ENCODE measurements around the gene GPLD1. TPM values are rescaled to one million over a fixed set of nuclear protein-coding genes. Genes with fewer than 3 reads are reported as not detected.
"Not testable (repeated sequence)": the region's sequence is repeated elsewhere in the genome, so short reads cannot be mapped to it uniquely, and the experiment has no call there.

Gene GPLD1
- total RNA-seq, 4 donors from 2014 or later = 3.8 to 5.3 (median 4.1) TPM

DNA sequence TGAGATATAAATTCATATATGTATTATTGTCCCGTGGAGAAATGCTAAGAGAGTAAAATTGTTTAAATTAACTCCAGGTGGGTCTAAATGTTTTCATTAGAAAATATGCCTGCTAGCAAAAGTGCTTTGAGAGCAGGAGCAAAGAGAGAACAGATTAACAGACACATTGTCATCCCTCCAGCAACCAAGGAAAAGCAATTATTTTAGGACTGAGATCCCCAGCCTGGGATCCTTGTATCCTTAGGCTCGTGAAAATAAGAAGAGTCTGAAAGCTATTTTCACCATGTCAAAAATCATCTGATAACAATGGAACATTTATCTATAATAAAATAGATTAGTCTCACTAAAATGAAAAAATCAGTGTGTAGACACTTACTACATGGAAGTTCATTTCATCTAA lies 98.2 kb downstream of the GPLD1 start:
- H3K36me3 ChIP-seq = no peaks in the 10 kb centered on the region
- H3K9me3 ChIP-seq = no peaks in the 10 kb centered on the region
- no peaks in the 10 kb centered on the region for H3K4me1 ChIP-seq
- H3K4me3 ChIP-seq = no peak overlapping the region
- DNase-seq (ENCODE audit: extremely low spot score) = no peak
- peaks cover 0 to 13% (median 0%) of the 10 kb centered on the region in 4 donors for H3K27me3 ChIP-seq
- WGBS = 29% methylated on average over 2 of the region's 2 CpGs
- intact Hi-C loops (cut with DNase I) = no loop called here
- H3K27ac ChIP-seq (replicated peaks in 1 of 4) = no peak overlapping the region
- no peak for TF ChIP-seq POLR2AphosphoS5 (IDR thresholded peaks at IDR 0.05)
- no peak for TF ChIP-seq EP300 (IDR thresholded peaks at IDR 0.05)
- no peak for TF ChIP-seq CTCF (IDR thresholded peaks at IDR 0.05)

GRCh38 chr6:24387818-24388217 lies 101.6 kb downstream of the GPLD1 start:
- H3K27me3 ChIP-seq = no peaks in the 10 kb centered on the region
- no peaks in the 10 kb centered on the region for H3K36me3 ChIP-seq
- WGBS = 92% methylated on average over 1 of the region's 1 CpG
- TF ChIP-seq CTCF (IDR thresholded peaks at IDR 0.05) (no peak), EP300 (IDR thresholded peaks at IDR 0.05) (no peak), POLR2AphosphoS5 (IDR thresholded peaks at IDR 0.05) (no peak), POLR2A (IDR thresholded peaks at IDR 0.05; ENCODE audit: low read depth) (no peak)
- H3K4me3 ChIP-seq = no peak overlapping the region
- intact Hi-C loops (cut with DNase I) = loop anchor here (2.0 kb wide), 1 partner anchor 105 kb away; no protein-coding TSS in a partner anchor
- H3K9me3 ChIP-seq = no peaks in the 10 kb centered on the region
- no peak overlapping the region for H3K27ac ChIP-seq (replicated peaks in 1 of 4)
- no peak for DNase-seq (ENCODE audit: extremely low spot score)
- H3K4me1 ChIP-seq = no peaks in the 10 kb centered on the region

DNA sequence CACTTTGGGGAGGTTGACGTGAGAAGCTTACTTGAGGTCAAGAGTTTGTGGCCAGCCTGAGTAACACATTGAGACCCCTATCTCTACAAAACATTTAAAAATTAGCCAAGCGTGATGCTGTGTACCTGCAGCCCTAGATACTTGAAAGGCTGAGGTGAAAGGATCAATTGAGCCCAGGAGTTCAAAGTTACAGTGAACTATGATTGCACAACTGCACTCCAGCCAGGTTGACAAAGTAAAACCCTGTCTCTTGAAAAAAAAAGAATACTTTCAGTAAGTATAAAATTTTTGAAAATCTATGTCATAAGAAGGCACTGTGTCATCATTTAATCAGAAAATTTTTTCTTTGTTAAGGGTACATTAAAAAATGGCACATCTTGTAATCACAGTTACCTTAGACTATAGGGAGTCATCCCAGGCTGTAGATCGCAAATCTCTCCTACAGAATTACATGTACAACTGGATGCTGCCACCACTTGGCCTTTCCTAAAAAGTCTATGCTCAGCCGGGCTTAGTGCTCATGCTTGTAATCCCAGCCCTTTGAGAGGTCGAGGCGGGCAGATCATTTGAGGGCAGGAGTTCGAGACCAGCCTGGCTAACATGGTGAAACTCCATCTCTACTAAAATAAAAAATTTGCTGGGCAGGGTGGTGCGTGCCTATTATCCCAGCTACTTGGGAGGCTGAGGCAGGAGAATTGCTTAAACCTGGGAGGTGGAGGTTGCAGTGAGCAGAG lies 103.7 kb downstream of the GPLD1 start:
- H3K36me3 ChIP-seq = no peaks in the 10 kb centered on the region
- H3K9me3 ChIP-seq = no peaks in the 10 kb centered on the region
- H3K4me1 ChIP-seq = no peaks in the 10 kb centered on the region
- 83% methylated on average over 8 of the region's 8 CpGs for WGBS
- H3K27ac ChIP-seq (replicated peaks in 1 of 4) = no peak overlapping the region
- H3K27me3 ChIP-seq = no peaks in the 10 kb centered on the region
- no peak overlapping the region for H3K4me3 ChIP-seq
- DNase-seq (ENCODE audit: extremely low spot score) = no peak
- TF ChIP-seq EP300 (IDR thresholded peaks at IDR 0.05) = no peak
- no peak for TF ChIP-seq POLR2AphosphoS5 (IDR thresholded peaks at IDR 0.05)
- no peak for TF ChIP-seq CTCF (IDR thresholded peaks at IDR 0.05)
- TF ChIP-seq POLR2A (IDR thresholded peaks at IDR 0.05; ENCODE audit: low read depth) = no peak
- intact Hi-C loops (cut with DNase I) = no loop called here

DNA sequence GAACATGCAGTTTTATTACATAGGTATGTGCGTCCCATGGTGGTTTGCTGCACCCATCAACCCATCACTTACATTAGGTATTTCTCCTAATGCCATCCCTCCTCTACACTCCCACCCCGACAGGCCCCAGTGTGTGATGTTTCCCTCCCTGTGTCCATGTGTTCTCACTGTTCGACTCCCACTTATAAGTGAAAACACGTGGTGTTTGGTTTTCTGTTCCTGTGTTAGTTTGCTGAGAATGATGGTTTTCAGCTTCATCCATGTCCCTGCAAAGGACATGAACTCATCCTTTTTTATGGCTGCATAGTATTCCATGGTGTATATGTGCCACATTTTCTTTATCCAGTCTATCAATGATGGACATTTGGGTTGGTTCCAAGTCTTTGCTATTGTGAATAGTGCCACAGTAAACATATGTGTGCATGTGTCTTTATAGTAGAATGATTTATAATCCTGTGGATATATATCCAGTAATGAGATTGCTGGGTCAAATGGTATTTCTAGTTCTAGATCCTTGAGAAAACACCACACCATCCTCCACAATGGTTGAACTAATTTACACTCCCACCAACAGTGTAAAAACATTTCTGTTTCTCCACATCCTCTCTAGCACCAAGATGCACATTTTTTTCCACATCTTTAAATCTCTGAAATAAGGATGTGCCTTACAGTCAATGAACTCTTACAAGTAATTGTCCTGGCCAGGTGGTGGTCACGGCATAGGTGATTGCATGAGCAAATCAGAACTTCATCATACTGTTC lies 104.8 kb downstream of the GPLD1 start:
- DNase-seq (ENCODE audit: extremely low spot score); H3K27ac ChIP-seq (replicated peaks in 1 of 4); H3K36me3 ChIP-seq; H3K9me3 ChIP-seq; H3K4me1 ChIP-seq; H3K27me3 ChIP-seq; H3K4me3 ChIP-seq; intact Hi-C loops (cut with DNase I): not testable (repeated sequence)
- 97% methylated on average over 5 of the region's 5 CpGs for WGBS

DNA sequence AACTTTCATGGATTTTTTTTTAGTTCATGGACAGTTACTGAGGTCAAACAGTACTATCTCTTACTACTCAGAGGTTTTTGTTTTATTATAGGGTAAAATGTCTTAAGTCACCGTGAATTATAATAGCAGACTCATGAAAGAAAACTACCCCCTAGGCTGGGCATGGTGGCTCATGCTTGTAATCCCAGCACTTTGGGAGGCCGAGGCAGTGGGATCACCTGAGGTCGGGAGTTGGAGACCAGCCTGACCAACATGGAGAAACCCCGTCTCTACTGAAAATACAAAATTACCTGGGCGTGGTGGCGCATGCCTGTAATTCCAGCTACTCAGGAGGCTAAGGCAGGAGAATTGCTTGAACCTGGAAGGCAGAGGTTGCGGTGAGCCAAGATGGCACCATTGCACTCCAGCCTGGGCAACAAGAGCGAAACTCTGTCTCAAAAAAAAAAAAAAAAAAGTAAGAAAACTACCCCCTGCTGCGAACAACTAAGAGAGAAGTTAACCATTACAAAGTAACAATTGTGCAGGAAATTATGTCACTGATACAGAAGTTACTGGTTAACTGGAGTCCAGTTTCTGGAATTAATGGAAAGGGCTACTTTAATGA lies 106.4 kb downstream of the GPLD1 start:
- H3K4me1 ChIP-seq; H3K27ac ChIP-seq (replicated peaks in 1 of 4); H3K9me3 ChIP-seq; H3K36me3 ChIP-seq; H3K27me3 ChIP-seq; intact Hi-C loops (cut with DNase I); H3K4me3 ChIP-seq; DNase-seq (ENCODE audit: extremely low spot score): not testable (repeated sequence)
- WGBS = 95% methylated on average over 9 of the region's 9 CpGs

Measured in esophagus muscularis mucosa (tissue), 4 donors.